K562 (cell line): ENCODE data around the gene CENPP. TPM values are rescaled to one million over a fixed set of nuclear protein-coding genes. Genes with fewer than 3 reads are reported as not detected.
A peak's percentile ranks its signal among the peaks of the same experiment; 100 is the strongest.

Source experiments
- ATAC-seq: fragments of 200-7000 bp; cut with Tn5 transposase; 3 replicates; pipeline ENCODE4 v1.9.1; 2020; ENCODE audit warnings: moderate library complexity
- BruUV-seq: library from RNA; stranded (reverse); fragments of 400-500 nt; replicated peaks from 2 replicates; lab custom pipeline; 2021; lab: Mats Ljungman, UMichigan
- CTCF ChIA-PET: fragments of 300-600 bp; formaldehyde crosslinking; extraction: SDS; loops from one replicate; lab custom pipeline; 2021; ENCODE audit warnings: low intra/inter-chr PET ratio; lab: Yijun Ruan, JAX
- POLR2A ChIA-PET: fragments of 300-600, 350-650 bp; sonication (Branson Sonifier 250); formaldehyde crosslinking; extraction: SDS; loops from one replicate; lab custom pipeline; 2021; ENCODE audit warnings: antibody characterized with exemption, inconsistent platforms; lab: Yijun Ruan, JAX
- DNase-seq, 4 experiments: peaks; one replicate each; pipeline versions ENCODE4 v3.0.0 to v3.0.0-alpha.2; 2011 to 2018; ENCODE audit warnings: low spot score in 3 of 4, mixed read lengths in 3 of 4; ENCODE audit errors: extremely low read depth in 1 of 4
- FAIRE-seq: peaks from 2 replicates; lab custom pipeline; 2011; peaks lifted over from hg19 to GRCh38; lab: Jason Lieb, UNC
- H2AFZ ChIP-seq: 2 replicates; pipeline ENCODE4 v1.6.0; 2011; ENCODE audit warnings: low read depth, low read length, control low read depth, inconsistent platforms
- H3K27ac ChIP-seq: fragments of 200-600 bp; 3 replicates; pipeline ENCODE4 v1.8.0; 2011; ENCODE audit warnings: low read depth, mild to moderate bottlenecking, control low read depth, inconsistent platforms, low read length, moderate library complexity, mixed read lengths; ENCODE audit errors: extremely low read depth
- H3K27me3 ChIP-seq, 2 experiments: fragments of 300-600 bp in 1 of 2; 2 replicates in 1 of 2; 3 replicates in 1 of 2; pipeline versions ENCODE4 v1.6.0 to v1.8.0; 2011; ENCODE audit warnings: inconsistent platforms in 2 of 2, low read length in 2 of 2, mild to moderate bottlenecking in 1 of 2, mixed read lengths in 1 of 2, moderate library complexity in 1 of 2; ENCODE audit not compliant: control insufficient read depth in 2 of 2, insufficient read depth in 2 of 2
- H3K36me3 ChIP-seq: fragments of 300-600 bp; 3 replicates; pipeline ENCODE4 v1.8.0; 2011; ENCODE audit warnings: mild to moderate bottlenecking, low read length, inconsistent platforms; ENCODE audit not compliant: control insufficient read depth, insufficient read depth
- H3K4me1 ChIP-seq, 2 experiments: fragments of 200-600 bp in 1 of 2; replicated peaks in 1 of 2; 2 replicates in 1 of 2; 3 replicates in 1 of 2; pipeline versions ENCODE4 v1.5.1 to v1.8.0; 2011; ENCODE audit warnings: inconsistent platforms in 2 of 2, low read length in 2 of 2, mild to moderate bottlenecking in 1 of 2, mixed read lengths in 1 of 2, moderate library complexity in 1 of 2; ENCODE audit not compliant: control insufficient read depth in 2 of 2, insufficient read depth in 2 of 2
- H3K4me2 ChIP-seq: 2 replicates; pipeline ENCODE4 v1.6.1; 2011; ENCODE audit warnings: low read length, control low read depth, inconsistent platforms, mixed read lengths; ENCODE audit not compliant: insufficient read depth
- H3K4me3 ChIP-seq: fragments of 200-600 bp; sonication (generic), shearing (Covaris generic); 2 replicates; pipeline ENCODE4 v1.5.1; 2016; ENCODE audit warnings: control low read depth, inconsistent platforms
- H3K79me2 ChIP-seq: fragments of 200-600 bp; 3 replicates; pipeline ENCODE4 v1.8.0; 2011; ENCODE audit warnings: low read length, inconsistent platforms; ENCODE audit not compliant: control insufficient read depth, insufficient read depth
- H3K9ac ChIP-seq, 2 experiments: 2 replicates each; pipeline versions ENCODE4 v1.6.0 to v1.6.1; 2011; ENCODE audit warnings: low read depth in 2 of 2, low read length in 2 of 2, control low read depth in 1 of 2, inconsistent platforms in 1 of 2, mild to moderate bottlenecking in 1 of 2, mixed read lengths in 1 of 2; ENCODE audit not compliant: insufficient read depth in 1 of 2
- H3K9me1 ChIP-seq: one replicate; pipeline ENCODE4 v1.6.0; 2011; ENCODE audit warnings: inconsistent platforms, mild to moderate bottlenecking, low read length, moderate library complexity; ENCODE audit not compliant: control insufficient read depth, insufficient read depth
- H3K9me3 ChIP-seq: replicated peaks from 2 replicates; pipeline ENCODE4 v1.5.1; 2011; ENCODE audit warnings: low read depth, low read length, inconsistent platforms; ENCODE audit not compliant: control insufficient read depth, insufficient read depth
- H4K20me1 ChIP-seq: replicated peaks from 2 replicates; pipeline ENCODE4 v1.6.1; 2011; ENCODE audit warnings: low read length, inconsistent platforms, mixed read lengths; ENCODE audit not compliant: control insufficient read depth, insufficient read depth
- ADNP ChIP-seq: fragments of 200-800 bp; sonication (Bioruptor generic); IDR thresholded peaks from 2 replicates; pipeline ENCODE4 v1.6.1; 2016; ENCODE audit warnings: missing genetic modification characterization, missing compliant biosample characterization
- CREM ChIP-seq: IDR thresholded peaks from 2 replicates; pipeline ENCODE4 v1.6.1; 2014; ENCODE audit warnings: antibody characterized with exemption, low read depth
- CTCF ChIP-seq, 3 experiments: IDR thresholded peaks in 2 of 3; conservative IDR thresholded peaks in 1 of 3; 2 replicates each; pipeline ENCODE4 v1.5.1; 2011 to 2012; ENCODE audit warnings: low read length in 3 of 3, mild to moderate bottlenecking in 3 of 3, control low read depth in 2 of 3, improper control_type of control experiment in 1 of 3, inconsistent platforms in 1 of 3, low read depth in 1 of 3, mixed read lengths in 1 of 3, moderate library complexity in 1 of 3; ENCODE audit not compliant: insufficient read depth in 2 of 3
- WGBS: fragments of 100-300 bp; shearing (Covaris generic); methylation state at CpG from one replicate; pipeline ENCODE4 v1.1.6; 2016; ENCODE audit warnings: low coverage, mixed read lengths; ENCODE audit not compliant: insufficient coverage; ENCODE audit errors: missing lambda C conversion rate; 5-methylcytosine and 5-hydroxymethylcytosine counted together
- in situ Hi-C: fragments of 300-500 bp; cut with MboI; formaldehyde crosslinking; loops from 4 replicates; pipeline ENCODE4 v1.15.0; 2018; ENCODE audit warnings: inconsistent platforms, mixed read lengths
- intact Hi-C: fragments of 100-400 bp; cut with micrococcal nuclease; formaldehyde crosslinking; loops from 2 replicates; pipeline ENCODE4 v1.14.2; 2022
- polyA plus RNA-seq, 8 experiments: library from polyadenylated mRNA; depleted of rRNA in 4 of 8; stranded (reverse) in 5 of 8; unstranded in 3 of 8; fragments of >200 nt; fragmentation: Nextera tagmentation in 2 of 8; fragmentation: Illumina TruSeq in 1 of 8; extraction: Ambion mirVana in 2 of 8; extraction: Trizol in 1 of 8; gene quantifications; 2 replicates each; pipeline versions ENCODE4 v1.2.1 to v1.2.3, GENCODE V29; 2011 to 2014; ENCODE audit warnings: inconsistent platforms in 1 of 8, missing spikeins in 1 of 8
- total RNA-seq, 7 experiments: library from RNA; depleted of rRNA in 6 of 7; stranded (reverse); fragments of >200 nt in 6 of 7; fragmentation: Illumina TruSeq in 2 of 7; extraction: Trizol in 2 of 7; gene quantifications; 2 replicates each; pipeline versions ENCODE4 v1.2.1 to v1.2.3, GENCODE V29; 2011 to 2021; ENCODE audit warnings: low replicate concordance in 1 of 7

The CENPP gene
- total and polyA plus RNA-seq, 9 of the 15 experiments (the other 6 are each of a cell fraction or from before 2014, with no cell fraction given), result 8.0 to 28.5 (median 17.9) TPM

GRCh38 chr9:92342825-92343488 is 17.2 kb downstream of the CENPP start:
- intact Hi-C loops, result loop anchor here (5.0 kb wide), 1 partner anchor 289 kb away; no protein-coding TSS in a partner anchor
- TF ChIP-seq CTCF (IDR thresholded peaks at IDR 0.05 in 2 of 3, conservative IDR thresholded peaks at IDR 0.05 in 1 of 3; ENCODE audit: insufficient read depth in 2 of 3, low read depth in 1 of 3, low read length in 3 of 3) (peak in 1 of 3 experiments; percentile 27; a peak in 1 of 6 replicates), CREM (no peak), ADNP (tag) (0 out of 2 replicates have a peak, but pooled peaks have one; percentile 18)
- 53% methylated on average over 1 of the region's 1 CpG for WGBS
- no peaks in the 10 kb centered on the region for H3K79me2 ChIP-seq
- no peak overlapping the region for H3K4me2 ChIP-seq
- no peak overlapping the region for H3K4me3 ChIP-seq
- CTCF ChIA-PET, result interaction anchor here (1.4 to 1.5 kb wide), 2 partner anchors 97 to 292 kb away, joined by 6 read pairs; no protein-coding TSS in a partner anchor
- no peak overlapping the region for H2AFZ ChIP-seq
- peaks cover 39% of the 10 kb centered on the region for H3K36me3 ChIP-seq
- no peak overlapping the region for H3K9ac ChIP-seq
- BruUV-seq, result no TSS peak
- POLR2A ChIA-PET, result interaction anchor here (1.5 kb wide), 1 partner anchor 12 kb away, joined by 5 read pairs; no protein-coding TSS in a partner anchor
- DNase-seq (no peak), FAIRE-seq (no peak), ATAC-seq (no peak)
- no peaks in the 10 kb centered on the region for H3K4me1 ChIP-seq
- H3K27ac ChIP-seq, result no peak overlapping the region
- no peaks in the 10 kb centered on the region for H3K9me3 ChIP-seq
- H3K9me1 ChIP-seq, result no peaks in the 10 kb centered on the region
- no peaks in the 10 kb centered on the region for H3K27me3 ChIP-seq
- in situ Hi-C loops, result no loop called here
- no peaks in the 10 kb centered on the region; the same call in 1 of the 2 replicates for H4K20me1 ChIP-seq
